ENCODE measurements around the gene CTU2. TPM values are rescaled to one million over a fixed set of nuclear protein-coding genes. Genes with fewer than 3 reads are reported as not detected.
A peak's percentile ranks its signal among the peaks of the same experiment; 100 is the strongest.

CTU2 gene
- total RNA-seq, 1 experiment from 2014 or later: 20.5 TPM

GRCh38 chr16:88714420-88715302 lies 8.4 kb downstream of the CTU2 start:
- no peak for DNase-seq (ENCODE audit: low spot score)

GRCh38 chr16:88715312-88716190 lies 9.2 kb downstream of the CTU2 start:
- DNase-seq (ENCODE audit: low spot score): no peak

- DNase-seq (ENCODE audit: low spot score): no peak
Measured at GRCh38 chr16:88716201-88716600, 9.9 kb downstream of the CTU2 start.

- no peak for DNase-seq (ENCODE audit: low spot score)
Measured at GRCh38 chr16:88716601-88717001, 10.3 kb downstream of the CTU2 start.

GRCh38 chr16:88718178-88718577 lies 11.9 kb downstream of the CTU2 start:
- DNase-seq (ENCODE audit: low spot score): no peak

GRCh38 chr16:88719267-88719932 lies 13.1 kb downstream of the CTU2 start:
- DNase-seq (ENCODE audit: low spot score): no peak

GRCh38 chr16:88719933-88720296 lies 13.6 kb downstream of the CTU2 start:
- no peak for DNase-seq (ENCODE audit: low spot score)

GRCh38 chr16:88720396-88720970 lies 14.2 kb downstream of the CTU2 start:
- no peak for DNase-seq (ENCODE audit: low spot score)

- DNase-seq (ENCODE audit: low spot score): no peak
Measured at GRCh38 chr16:88721236-88721635, 14.9 kb downstream of the CTU2 start.

- DNase-seq (ENCODE audit: low spot score): no peak
Measured at GRCh38 chr16:88721815-88722755, 15.8 kb downstream of the CTU2 start.

- DNase-seq (ENCODE audit: low spot score): no peak
Measured at GRCh38 chr16:88722784-88723506, 16.6 kb downstream of the CTU2 start.

- DNase-seq (ENCODE audit: low spot score): no peak
Measured at GRCh38 chr16:88723507-88723887, 17.2 kb downstream of the CTU2 start.

- no peak for DNase-seq (ENCODE audit: low spot score)
Measured at GRCh38 chr16:88723911-88724310, 17.6 kb downstream of the CTU2 start.

GRCh38 chr16:88724855-88725555 lies 18.7 kb downstream of the CTU2 start:
- no peak for DNase-seq (ENCODE audit: low spot score)

- DNase-seq (ENCODE audit: low spot score): no peak
Measured at GRCh38 chr16:88725609-88726407, 19.5 kb downstream of the CTU2 start.

- no peak for DNase-seq (ENCODE audit: low spot score)
Measured at GRCh38 chr16:88726408-88726749, 20.1 kb downstream of the CTU2 start.

- no peak for DNase-seq (ENCODE audit: low spot score)
Measured at GRCh38 chr16:88726981-88727380, 20.7 kb downstream of the CTU2 start.

GRCh38 chr16:88727871-88728270 lies 21.6 kb downstream of the CTU2 start:
- DNase-seq (ENCODE audit: low spot score): peak; percentile 70

All from A172 (cell line).